Caco-2 (cell line): ENCODE data around the gene MAPK8IP3. TPM values are rescaled to one million over a fixed set of nuclear protein-coding genes. Genes with fewer than 3 reads are reported as not detected.

Experiments
- BruUV-seq: library from RNA; stranded (reverse); fragments of 400-500 nt; replicated peaks from 2 replicates; lab custom pipeline; 2021; lab: Mats Ljungman, UMichigan
- CTCF ChIA-PET: fragments of 300-600 bp; sonication (Branson Sonifier 250); formaldehyde crosslinking; loops from one replicate; lab custom pipeline; 2022; ENCODE audit warnings: antibody characterized with exemption; lab: Charles Lee
- POLR2A ChIA-PET: fragments of 300-600 bp; sonication (Branson Sonifier 250); formaldehyde crosslinking; loops from one replicate; lab custom pipeline; 2022; ENCODE audit warnings: antibody characterized with exemption; lab: Charles Lee
- DNase-seq, 2 experiments: peaks; one replicate each; pipeline versions ENCODE4 v3.0.0 to v3.0.0-alpha.2; 2020 to 2022
- H3K27me3 ChIP-seq: replicated peaks from 2 replicates; pipeline ENCODE4 v1.6.0; 2011; ENCODE audit warnings: low read length; ENCODE audit not compliant: control insufficient read depth, insufficient read depth
- H3K36me3 ChIP-seq: 2 replicates; pipeline ENCODE4 v1.5.1; 2011; ENCODE audit warnings: low read length; ENCODE audit not compliant: control insufficient read depth, insufficient read depth
- H3K4me1 ChIP-seq: fragments of 250-450 bp; sonication (Bioruptor Pico); 2 replicates; pipeline ENCODE4 v1.5.1; 2020; ENCODE audit warnings: mild to moderate bottlenecking
- H3K4me3 ChIP-seq: 2 replicates; pipeline ENCODE4 v1.5.1; 2011; ENCODE audit warnings: low read depth, mild to moderate bottlenecking, control low read depth, low read length
- H3K9me3 ChIP-seq: fragments of 250-450 bp; sonication (Bioruptor Pico); 2 replicates; pipeline ENCODE4 v1.5.1; 2020; ENCODE audit warnings: mild to moderate bottlenecking, moderate library complexity
- H3K27ac Mint-ChIP-seq: one replicate; pipeline ENCODE4 v1.8.0; 2022; ENCODE audit warnings: mixed read lengths; ENCODE audit not compliant: unreplicated experiment
- H3K27me3 Mint-ChIP-seq: one replicate; pipeline ENCODE4 v1.8.0; 2022; ENCODE audit warnings: mixed read lengths; ENCODE audit not compliant: insufficient read depth, unreplicated experiment
- H3K36me3 Mint-ChIP-seq: one replicate; pipeline ENCODE4 v1.8.0; 2022; ENCODE audit warnings: mild to moderate bottlenecking, mixed read lengths; ENCODE audit not compliant: insufficient read depth, unreplicated experiment
- H3K4me1 Mint-ChIP-seq: one replicate; pipeline ENCODE4 v1.8.0; 2022; ENCODE audit warnings: low read depth, mixed read lengths; ENCODE audit not compliant: unreplicated experiment
- H3K4me3 Mint-ChIP-seq: one replicate; pipeline ENCODE4 v1.8.0; 2022; ENCODE audit warnings: mild to moderate bottlenecking, moderate library complexity, mixed read lengths; ENCODE audit not compliant: unreplicated experiment
- H3K9me3 Mint-ChIP-seq: one replicate; pipeline ENCODE4 v1.8.0; 2022; ENCODE audit warnings: mixed read lengths; ENCODE audit not compliant: unreplicated experiment
- intact Hi-C: fragments of 100-400 bp; cut with micrococcal nuclease; formaldehyde crosslinking; loops from one replicate; pipeline ENCODE4 v1.10.0; 2022; ENCODE audit not compliant: unreplicated experiment
- total RNA-seq: library from RNA; stranded (reverse); gene quantifications from 2 replicates; pipeline ENCODE4 v1.2.3, GENCODE V29; 2022
- TF ChIP-seq, protein P1 (sequence below), 2 experiments: fragments of 200-600 bp in 1 of 2; IDR thresholded peaks; 1 replicate in 1 of 2; 2 replicates in 1 of 2; pipeline versions ENCODE4 v1.5.1 to v1.8.0; 2011 to 2022; ENCODE audit warnings: antibody characterized with exemption in 1 of 2, control low read depth in 1 of 2, inconsistent platforms in 1 of 2, low read depth in 1 of 2, low read length in 1 of 2, mild to moderate bottlenecking in 1 of 2, moderate library complexity in 1 of 2; ENCODE audit not compliant: insufficient read depth in 1 of 2, severe bottlenecking in 1 of 2, unreplicated experiment in 1 of 2

The MAPK8IP3 gene
- total RNA-seq, 1 experiment from 2014 or later: 60.5 TPM

DNA sequence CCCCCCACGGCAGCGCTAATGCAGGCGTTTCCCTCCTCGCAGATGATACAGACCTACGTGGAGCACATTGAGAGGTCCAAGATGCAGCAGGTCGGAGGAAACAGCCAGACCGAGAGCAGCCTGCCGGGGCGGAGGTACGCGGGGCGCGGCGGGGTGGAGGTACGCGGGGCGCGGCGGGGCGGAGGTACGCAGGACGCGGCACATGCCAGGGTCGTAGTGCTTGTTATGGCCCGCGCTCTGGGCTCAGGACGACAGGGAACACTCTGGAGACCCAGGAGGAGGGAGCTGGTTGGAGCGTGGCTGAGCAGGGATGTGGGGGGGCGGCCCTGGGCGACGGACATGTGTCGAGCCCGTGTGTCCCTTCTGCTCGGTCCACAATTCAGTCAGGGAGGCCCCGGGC, 23.4 kb downstream of the MAPK8IP3 start:
- intact Hi-C loops: no loop called here
- Mint-ChIP-seq H3K27ac (no peak overlapping the region), H3K4me1 (no peaks in the 10 kb centered on the region), H3K4me3 (no peak overlapping the region), H3K36me3 (peaks cover 23% of the 10 kb centered on the region), H3K9me3 (no peaks in the 10 kb centered on the region), H3K27me3 (no peaks in the 10 kb centered on the region)
- no peaks in the 10 kb centered on the region for H3K4me1 ChIP-seq
- ChIA-PET CTCF (interaction anchor here (1.2 kb wide), 1 partner anchor 24 kb away, joined by 4 read pairs; the partner anchor contains the start of gene MAPK8IP3), POLR2A (no interaction called here)
- TF ChIP-seq, protein P1, sequence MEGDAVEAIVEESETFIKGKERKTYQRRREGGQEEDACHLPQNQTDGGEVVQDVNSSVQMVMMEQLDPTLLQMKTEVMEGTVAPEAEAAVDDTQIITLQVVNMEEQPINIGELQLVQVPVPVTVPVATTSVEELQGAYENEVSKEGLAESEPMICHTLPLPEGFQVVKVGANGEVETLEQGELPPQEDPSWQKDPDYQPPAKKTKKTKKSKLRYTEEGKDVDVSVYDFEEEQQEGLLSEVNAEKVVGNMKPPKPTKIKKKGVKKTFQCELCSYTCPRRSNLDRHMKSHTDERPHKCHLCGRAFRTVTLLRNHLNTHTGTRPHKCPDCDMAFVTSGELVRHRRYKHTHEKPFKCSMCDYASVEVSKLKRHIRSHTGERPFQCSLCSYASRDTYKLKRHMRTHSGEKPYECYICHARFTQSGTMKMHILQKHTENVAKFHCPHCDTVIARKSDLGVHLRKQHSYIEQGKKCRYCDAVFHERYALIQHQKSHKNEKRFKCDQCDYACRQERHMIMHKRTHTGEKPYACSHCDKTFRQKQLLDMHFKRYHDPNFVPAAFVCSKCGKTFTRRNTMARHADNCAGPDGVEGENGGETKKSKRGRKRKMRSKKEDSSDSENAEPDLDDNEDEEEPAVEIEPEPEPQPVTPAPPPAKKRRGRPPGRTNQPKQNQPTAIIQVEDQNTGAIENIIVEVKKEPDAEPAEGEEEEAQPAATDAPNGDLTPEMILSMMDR (IDR thresholded peaks at IDR 0.05; ENCODE audit: insufficient read depth in 1 of 2, low read depth in 1 of 2, low read length in 1 of 2, severe bottlenecking in 1 of 2, unreplicated experiment in 1 of 2): no peak
- DNase-seq: no peak
- H3K36me3 ChIP-seq: no peaks in the 10 kb centered on the region; the same call in none of the 2 replicates
- no TSS peak for BruUV-seq
- H3K27me3 ChIP-seq: no peaks in the 10 kb centered on the region
- no peaks in the 10 kb centered on the region for H3K9me3 ChIP-seq
- no peak overlapping the region for H3K4me3 ChIP-seq

DNA sequence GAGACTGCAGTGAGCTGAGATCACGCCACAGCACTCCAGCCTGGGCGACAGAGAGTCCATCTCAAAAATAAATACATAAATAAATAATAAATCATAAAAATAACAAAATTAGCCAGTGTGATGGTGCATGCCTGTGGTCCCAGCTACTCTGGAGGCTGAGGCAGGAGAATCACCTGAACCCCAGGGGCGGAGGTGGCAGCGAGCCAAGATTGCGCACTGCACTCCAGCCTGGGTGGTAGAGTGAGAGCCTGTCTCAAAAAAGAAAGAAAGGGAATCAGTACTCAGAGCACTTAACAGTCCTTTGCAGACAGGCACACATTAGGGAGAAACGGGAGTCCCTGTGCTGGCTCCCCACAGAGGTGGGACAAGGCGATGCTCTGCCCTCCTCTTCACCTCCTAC, 25.1 kb downstream of the MAPK8IP3 start:
- CTCF ChIA-PET: no interaction called here
- no peaks in the 10 kb centered on the region; the same call in none of the 2 replicates for H3K36me3 ChIP-seq

DNA sequence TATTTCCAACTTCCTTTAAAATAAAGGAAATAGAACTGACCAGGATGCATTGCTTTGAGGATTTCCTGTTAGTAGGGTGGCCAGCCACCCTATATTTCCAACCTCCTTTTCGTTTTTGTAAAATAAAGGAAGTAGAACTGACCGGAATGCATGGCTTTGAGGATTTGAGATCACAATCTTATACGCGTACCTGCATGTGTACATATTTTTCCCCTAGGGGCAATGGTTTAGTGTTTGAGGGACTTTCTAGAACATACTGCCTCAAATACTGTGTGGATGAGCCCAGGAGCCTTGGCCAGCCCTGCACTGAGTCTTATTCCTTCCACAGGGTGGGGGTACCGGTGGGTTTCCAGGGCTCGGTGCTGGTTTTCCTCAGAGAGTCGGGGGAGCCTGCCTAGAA, 25.6 kb downstream of the MAPK8IP3 start:
- POLR2A ChIA-PET: no interaction called here
- Mint-ChIP-seq H3K4me1 (no peaks in the 10 kb centered on the region), H3K36me3 (peaks cover 23% of the 10 kb centered on the region), H3K9me3 (no peaks in the 10 kb centered on the region), H3K27me3 (no peaks in the 10 kb centered on the region), H3K27ac (no peak overlapping the region), H3K4me3 (no peak overlapping the region)
- intact Hi-C loops: no loop called here
- Histone ChIP-seq H3K36me3 (no peaks in the 10 kb centered on the region; the same call in none of the 2 replicates), H3K4me3 (no peak overlapping the region), H3K27me3 (no peaks in the 10 kb centered on the region), H3K9me3 (peaks cover 5% of the 10 kb centered on the region; the same call in 1 of the 2 replicates), H3K4me1 (no peaks in the 10 kb centered on the region)
- no peak for DNase-seq
- CTCF ChIA-PET: no interaction called here
- no TSS peak for BruUV-seq
- TF ChIP-seq, protein P1 (IDR thresholded peaks at IDR 0.05; ENCODE audit: insufficient read depth in 1 of 2, low read depth in 1 of 2, low read length in 1 of 2, severe bottlenecking in 1 of 2, unreplicated experiment in 1 of 2): no peak

More for the DNA sequence above, 25.1 kb downstream of the MAPK8IP3 start:
- Histone ChIP-seq H3K4me3 (no peak overlapping the region), H3K27me3 (no peaks in the 10 kb centered on the region), H3K4me1 (no peaks in the 10 kb centered on the region), H3K9me3 (peaks cover 5% of the 10 kb centered on the region; the same call in 1 of the 2 replicates)
- Mint-ChIP-seq H3K4me1 (no peaks in the 10 kb centered on the region), H3K4me3 (no peak overlapping the region), H3K9me3 (no peaks in the 10 kb centered on the region), H3K27me3 (no peaks in the 10 kb centered on the region), H3K36me3 (peaks cover 23% of the 10 kb centered on the region), H3K27ac (no peak overlapping the region)
- DNase-seq: no peak
- intact Hi-C loops: no loop called here
- TF ChIP-seq, protein P1 (IDR thresholded peaks at IDR 0.05; ENCODE audit: insufficient read depth in 1 of 2, low read depth in 1 of 2, low read length in 1 of 2, severe bottlenecking in 1 of 2, unreplicated experiment in 1 of 2): no peak
- POLR2A ChIA-PET: no interaction called here
- BruUV-seq: no TSS peak
